ENCODE results near the gene EXOC2.

GRCh38 chr6:530425-530824, 162.5 kb downstream of the EXOC2 start:
- TF ChIP-seq CTCF (IDR thresholded peaks at IDR 0.05; ENCODE audit: low read depth, low read length, poor library complexity, severe bottlenecking), result no peak
- no peak for TF ChIP-seq EZH2phosphoT487 (IDR thresholded peaks at IDR 0.05; ENCODE audit: borderline replicate concordance, low read length)

Data from DOHH2 (cell line).